PFSK-1 (cell line): ENCODE results near the gene MST1R.

Source experiments
- POLR2AphosphoS5 ChIP-seq: IDR thresholded peaks from 2 replicates; pipeline ENCODE4 v1.6.1; 2012; ENCODE audit warnings: low read depth, mild to moderate bottlenecking, control low read depth, low read length, moderate library complexity
- SIN3A ChIP-seq: IDR thresholded peaks from 2 replicates; pipeline ENCODE4 v1.6.1; 2012; ENCODE audit warnings: mild to moderate bottlenecking, low read length, moderate library complexity, borderline replicate concordance; ENCODE audit not compliant: insufficient read depth
- TF ChIP-seq, protein P1 (sequence below), 2 experiments: IDR thresholded peaks; 2 replicates each; pipeline versions ENCODE4 v1.6.1 to v1.8.0; 2011 to 2012; ENCODE audit warnings: low read depth in 2 of 2, low read length in 2 of 2, control low read depth in 1 of 2, inconsistent platforms in 1 of 2, mild to moderate bottlenecking in 1 of 2, moderate library complexity in 1 of 2; ENCODE audit not compliant: insufficient read depth in 1 of 2

DNA sequence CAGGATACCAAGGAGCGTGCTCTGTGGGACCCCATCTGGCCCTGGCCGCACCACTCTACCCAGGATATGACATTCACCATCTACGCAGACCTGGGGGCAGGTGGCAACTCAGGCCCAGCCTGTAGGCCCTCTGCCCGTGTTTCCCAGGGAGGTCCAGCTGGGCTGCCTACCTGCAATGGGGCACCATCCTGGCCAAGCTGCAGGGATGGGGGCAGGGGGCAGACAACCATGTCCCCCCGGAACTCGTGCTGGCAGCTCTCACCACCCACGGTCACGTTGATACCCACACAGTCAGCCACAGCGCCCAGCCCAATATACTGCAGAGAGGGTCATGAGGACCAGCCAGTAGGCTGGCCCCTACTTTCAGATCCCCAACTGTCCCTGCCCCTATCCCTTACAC is 7.9 kb downstream of the MST1R start:
- TF ChIP-seq, protein P1, sequence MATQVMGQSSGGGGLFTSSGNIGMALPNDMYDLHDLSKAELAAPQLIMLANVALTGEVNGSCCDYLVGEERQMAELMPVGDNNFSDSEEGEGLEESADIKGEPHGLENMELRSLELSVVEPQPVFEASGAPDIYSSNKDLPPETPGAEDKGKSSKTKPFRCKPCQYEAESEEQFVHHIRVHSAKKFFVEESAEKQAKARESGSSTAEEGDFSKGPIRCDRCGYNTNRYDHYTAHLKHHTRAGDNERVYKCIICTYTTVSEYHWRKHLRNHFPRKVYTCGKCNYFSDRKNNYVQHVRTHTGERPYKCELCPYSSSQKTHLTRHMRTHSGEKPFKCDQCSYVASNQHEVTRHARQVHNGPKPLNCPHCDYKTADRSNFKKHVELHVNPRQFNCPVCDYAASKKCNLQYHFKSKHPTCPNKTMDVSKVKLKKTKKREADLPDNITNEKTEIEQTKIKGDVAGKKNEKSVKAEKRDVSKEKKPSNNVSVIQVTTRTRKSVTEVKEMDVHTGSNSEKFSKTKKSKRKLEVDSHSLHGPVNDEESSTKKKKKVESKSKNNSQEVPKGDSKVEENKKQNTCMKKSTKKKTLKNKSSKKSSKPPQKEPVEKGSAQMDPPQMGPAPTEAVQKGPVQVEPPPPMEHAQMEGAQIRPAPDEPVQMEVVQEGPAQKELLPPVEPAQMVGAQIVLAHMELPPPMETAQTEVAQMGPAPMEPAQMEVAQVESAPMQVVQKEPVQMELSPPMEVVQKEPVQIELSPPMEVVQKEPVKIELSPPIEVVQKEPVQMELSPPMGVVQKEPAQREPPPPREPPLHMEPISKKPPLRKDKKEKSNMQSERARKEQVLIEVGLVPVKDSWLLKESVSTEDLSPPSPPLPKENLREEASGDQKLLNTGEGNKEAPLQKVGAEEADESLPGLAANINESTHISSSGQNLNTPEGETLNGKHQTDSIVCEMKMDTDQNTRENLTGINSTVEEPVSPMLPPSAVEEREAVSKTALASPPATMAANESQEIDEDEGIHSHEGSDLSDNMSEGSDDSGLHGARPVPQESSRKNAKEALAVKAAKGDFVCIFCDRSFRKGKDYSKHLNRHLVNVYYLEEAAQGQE (IDR thresholded peaks at IDR 0.05; ENCODE audit: insufficient read depth in 1 of 2, low read depth in 2 of 2, low read length in 2 of 2): no peak
- no peak for TF ChIP-seq POLR2AphosphoS5
- no peak for TF ChIP-seq SIN3A
